ENCODE results near the gene DGKK. TPM values are rescaled to one million over a fixed set of nuclear protein-coding genes. Genes with fewer than 3 reads are reported as not detected.

The DGKK gene
- total and polyA plus RNA-seq, 2 donors (not counting 1 experiment from before 2014, with no cell fraction given) = not detected

GRCh38 chrX:50483283-50483682 lies 12.7 kb upstream of the DGKK start:
- Histone ChIP-seq H3K27ac (ENCODE audit: insufficient read depth, low read length) (no peak overlapping the region), H3K4me3 (replicated peaks in 1 of 4; ENCODE audit: control extremely low read depth in 1 of 4, insufficient read depth in 1 of 4, low read depth in 3 of 4, low read length in 4 of 4) (no peak overlapping the region), H3K4me1 (ENCODE audit: control insufficient read depth, extremely low read depth, insufficient read depth, low read length) (no peaks in the 10 kb centered on the region), H2AFZ (ENCODE audit: low read length) (no peak overlapping the region), H3K9me3 (ENCODE audit: control insufficient read depth, insufficient read depth, low read depth, low read length) (no peaks in the 10 kb centered on the region), H3K36me3 (ENCODE audit: control insufficient read depth, insufficient read depth, low read length) (no peaks in the 10 kb centered on the region), H3K4me2 (ENCODE audit: extremely low read depth, insufficient read depth, low read length) (no peak overlapping the region), H3K79me2 (ENCODE audit: control insufficient read depth, insufficient read depth, low read length) (no peaks in the 10 kb centered on the region), H3K9ac (ENCODE audit: insufficient read depth, low read length) (no peak overlapping the region), H3K27me3 (ENCODE audit: control insufficient read depth, insufficient read depth, low read length) (no peaks in the 10 kb centered on the region), H4K20me1 (ENCODE audit: control insufficient read depth, extremely low read depth, insufficient read depth, low read length) (no peaks in the 10 kb centered on the region)
- DNase-seq (ENCODE audit: low read depth in 2 of 2) = no peak
- TF ChIP-seq CTCF (conservative IDR thresholded peaks at IDR 0.05 in 1 of 2, IDR thresholded peaks at IDR 0.05 in 1 of 2; ENCODE audit: low read depth in 1 of 2, low read length in 2 of 2) = no peak
- no peak for TF ChIP-seq EZH2 (IDR thresholded peaks at IDR 0.05; ENCODE audit: low read length, missing control alignments)

- Histone ChIP-seq H3K4me1 (ENCODE audit: control insufficient read depth, extremely low read depth, insufficient read depth, low read length) (no peaks in the 10 kb centered on the region), H3K79me2 (ENCODE audit: control insufficient read depth, insufficient read depth, low read length) (no peaks in the 10 kb centered on the region), H3K36me3 (ENCODE audit: control insufficient read depth, insufficient read depth, low read length) (no peaks in the 10 kb centered on the region), H3K27me3 (ENCODE audit: control insufficient read depth, insufficient read depth, low read length) (peaks cover 4% of the 10 kb centered on the region), H2AFZ (ENCODE audit: low read length) (no peak overlapping the region), H3K4me2 (ENCODE audit: extremely low read depth, insufficient read depth, low read length) (no peak overlapping the region), H3K4me3 (replicated peaks in 1 of 4; ENCODE audit: control extremely low read depth in 1 of 4, insufficient read depth in 1 of 4, low read depth in 3 of 4, low read length in 4 of 4) (no peak overlapping the region), H3K9ac (ENCODE audit: insufficient read depth, low read length) (no peak overlapping the region), H4K20me1 (ENCODE audit: control insufficient read depth, extremely low read depth, insufficient read depth, low read length) (no peaks in the 10 kb centered on the region), H3K9me3 (ENCODE audit: control insufficient read depth, insufficient read depth, low read depth, low read length) (no peaks in the 10 kb centered on the region), H3K27ac (ENCODE audit: insufficient read depth, low read length) (no peak overlapping the region)
- no peak for DNase-seq (ENCODE audit: low read depth in 2 of 2)
- TF ChIP-seq CTCF (conservative IDR thresholded peaks at IDR 0.05 in 1 of 2, IDR thresholded peaks at IDR 0.05 in 1 of 2; ENCODE audit: low read depth in 1 of 2, low read length in 2 of 2) (no peak), EZH2 (IDR thresholded peaks at IDR 0.05; ENCODE audit: low read length, missing control alignments) (no peak)
Measured at GRCh38 chrX:50475208-50475607, 4.6 kb upstream of the DGKK start.

GRCh38 chrX:50471390-50471789 lies 765 bp upstream of the DGKK start:
- Histone ChIP-seq H3K9me3 (ENCODE audit: control insufficient read depth, insufficient read depth, low read depth, low read length) (no peaks in the 10 kb centered on the region), H3K4me3 (replicated peaks in 1 of 4; ENCODE audit: control extremely low read depth in 1 of 4, insufficient read depth in 1 of 4, low read depth in 3 of 4, low read length in 4 of 4) (no peak overlapping the region), H3K4me1 (ENCODE audit: control insufficient read depth, extremely low read depth, insufficient read depth, low read length) (no peaks in the 10 kb centered on the region), H3K27me3 (ENCODE audit: control insufficient read depth, insufficient read depth, low read length) (peaks cover 15% of the 10 kb centered on the region), H3K36me3 (ENCODE audit: control insufficient read depth, insufficient read depth, low read length) (no peaks in the 10 kb centered on the region), H2AFZ (ENCODE audit: low read length) (no peak overlapping the region), H4K20me1 (ENCODE audit: control insufficient read depth, extremely low read depth, insufficient read depth, low read length) (no peaks in the 10 kb centered on the region), H3K4me2 (ENCODE audit: extremely low read depth, insufficient read depth, low read length) (no peak overlapping the region), H3K9ac (ENCODE audit: insufficient read depth, low read length) (no peak overlapping the region), H3K27ac (ENCODE audit: insufficient read depth, low read length) (no peak overlapping the region), H3K79me2 (ENCODE audit: control insufficient read depth, insufficient read depth, low read length) (no peaks in the 10 kb centered on the region)
- no peak for DNase-seq (ENCODE audit: low read depth in 2 of 2)
- no peak for TF ChIP-seq CTCF (conservative IDR thresholded peaks at IDR 0.05 in 1 of 2, IDR thresholded peaks at IDR 0.05 in 1 of 2; ENCODE audit: low read depth in 1 of 2, low read length in 2 of 2)
- TF ChIP-seq EZH2 (IDR thresholded peaks at IDR 0.05; ENCODE audit: low read length, missing control alignments) = peak; percentile 41
